ENCODE measurements around the gene KRT84.

KRT84 gene

GRCh38 chr12:52383331-52383730 lies 2.1 kb downstream of the KRT84 start:
- DNase-seq: no peak

- DNase-seq: no peak
These were observed 2.6 kb downstream of the KRT84 start for GRCh38 chr12:52382854-52383253.

- DNase-seq: no peak
These were observed 4.2 kb downstream of the KRT84 start for GRCh38 chr12:52381206-52381605.

GRCh38 chr12:52380271-52380694 lies 5.2 kb downstream of the KRT84 start:
- DNase-seq: no peak

- DNase-seq: no peak
These were observed 5.9 kb downstream of the KRT84 start for GRCh38 chr12:52379536-52379935.

GRCh38 chr12:52378091-52378490 lies 7.4 kb downstream of the KRT84 start:
- DNase-seq: no peak

- DNase-seq: no peak
These were observed 8.2 kb downstream of the KRT84 start for GRCh38 chr12:52377266-52377665.

GRCh38 chr12:52372216-52373154 lies 13.0 kb downstream of the KRT84 start:
- peak; percentile 53 for DNase-seq

- DNase-seq: no peak
These were observed 13.7 kb downstream of the KRT84 start for GRCh38 chr12:52371716-52372115.

- DNase-seq: no peak
These were observed 14.4 kb downstream of the KRT84 start for GRCh38 chr12:52370926-52371608.

GRCh38 chr12:52369809-52370208 lies 15.6 kb downstream of the KRT84 start:
- DNase-seq: no peak

GRCh38 chr12:52369211-52369610 lies 16.2 kb downstream of the KRT84 start:
- no peak for DNase-seq

GRCh38 chr12:52368508-52368907 lies 16.9 kb downstream of the KRT84 start:
- DNase-seq: no peak

GRCh38 chr12:52367876-52368275 lies 17.6 kb downstream of the KRT84 start:
- DNase-seq: no peak

GRCh38 chr12:52366738-52367485 lies 18.5 kb downstream of the KRT84 start, which contains the start of gene KRT85:
Gene KRT85 (minus strand): TSS chr12:52367481. CDS start chr12:52367405, 76 bp downstream.
- no peak for DNase-seq

GRCh38 chr12:52364901-52365489 lies 20.5 kb downstream of the KRT84 start:
- DNase-seq: no peak

- DNase-seq: no peak
These were observed 21.4 kb downstream of the KRT84 start for GRCh38 chr12:52364061-52364460.

- DNase-seq: no peak
These were observed 22.3 kb downstream of the KRT84 start for GRCh38 chr12:52363111-52363679.

- DNase-seq: no peak
These were observed 23.2 kb downstream of the KRT84 start for GRCh38 chr12:52362118-52362726.

- DNase-seq: no peak
These were observed 23.9 kb downstream of the KRT84 start for GRCh38 chr12:52361553-52361952.

GRCh38 chr12:52360663-52361271 lies 24.7 kb downstream of the KRT84 start:
- DNase-seq: no peak
